GM12801 (cell line): ENCODE measurements around the gene ATF6.

Experiments
- TF ChIP-seq, protein P1 (sequence below): IDR thresholded peaks from one replicate; pipeline ENCODE4 v1.5.1; 2011; ENCODE audit warnings: control low read depth; ENCODE audit not compliant: insufficient read length; ENCODE audit errors: extremely low read depth

The ATF6 gene

DNA sequence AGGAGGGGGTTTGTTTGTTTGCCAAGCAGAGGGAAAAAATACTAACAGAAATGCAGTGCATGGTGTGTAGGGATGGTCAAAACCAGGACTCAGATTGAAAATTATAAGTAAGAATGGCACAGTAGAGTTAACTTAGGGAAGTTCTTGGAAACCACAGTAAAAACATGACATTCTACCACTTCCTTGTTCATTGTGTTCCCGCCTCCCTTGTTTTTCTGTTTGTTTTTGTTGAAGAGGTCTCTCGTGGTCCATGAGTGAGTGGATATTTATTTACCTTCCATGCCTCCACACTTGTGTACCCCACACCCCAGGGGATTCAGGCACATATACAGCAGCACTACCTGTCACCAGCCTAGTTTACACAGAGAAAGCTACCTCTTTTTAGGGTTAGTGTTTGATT, 187.9 kb downstream of the ATF6 start:
- TF ChIP-seq, protein P1, sequence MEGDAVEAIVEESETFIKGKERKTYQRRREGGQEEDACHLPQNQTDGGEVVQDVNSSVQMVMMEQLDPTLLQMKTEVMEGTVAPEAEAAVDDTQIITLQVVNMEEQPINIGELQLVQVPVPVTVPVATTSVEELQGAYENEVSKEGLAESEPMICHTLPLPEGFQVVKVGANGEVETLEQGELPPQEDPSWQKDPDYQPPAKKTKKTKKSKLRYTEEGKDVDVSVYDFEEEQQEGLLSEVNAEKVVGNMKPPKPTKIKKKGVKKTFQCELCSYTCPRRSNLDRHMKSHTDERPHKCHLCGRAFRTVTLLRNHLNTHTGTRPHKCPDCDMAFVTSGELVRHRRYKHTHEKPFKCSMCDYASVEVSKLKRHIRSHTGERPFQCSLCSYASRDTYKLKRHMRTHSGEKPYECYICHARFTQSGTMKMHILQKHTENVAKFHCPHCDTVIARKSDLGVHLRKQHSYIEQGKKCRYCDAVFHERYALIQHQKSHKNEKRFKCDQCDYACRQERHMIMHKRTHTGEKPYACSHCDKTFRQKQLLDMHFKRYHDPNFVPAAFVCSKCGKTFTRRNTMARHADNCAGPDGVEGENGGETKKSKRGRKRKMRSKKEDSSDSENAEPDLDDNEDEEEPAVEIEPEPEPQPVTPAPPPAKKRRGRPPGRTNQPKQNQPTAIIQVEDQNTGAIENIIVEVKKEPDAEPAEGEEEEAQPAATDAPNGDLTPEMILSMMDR, result no peak

DNA sequence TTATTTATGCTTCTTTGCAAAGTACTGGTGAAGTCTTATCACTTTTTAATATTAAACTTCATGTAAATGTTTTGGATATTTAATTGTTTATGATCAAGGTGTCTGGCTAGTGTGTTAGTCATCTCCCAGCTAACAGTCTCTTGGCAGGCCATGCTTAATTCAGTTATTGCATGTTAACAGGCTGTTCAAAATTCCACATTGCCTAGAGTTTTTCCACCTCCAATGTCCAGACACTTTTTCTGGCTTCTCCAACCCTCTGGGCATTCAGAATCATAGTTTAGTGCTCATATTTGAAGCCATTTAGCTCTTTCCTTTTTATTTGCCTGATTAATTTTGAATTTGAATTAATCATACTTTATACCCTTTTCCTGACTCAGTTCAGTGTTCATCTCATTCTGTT, 188.3 kb downstream of the ATF6 start:
- TF ChIP-seq, protein P1, result no peak

DNA sequence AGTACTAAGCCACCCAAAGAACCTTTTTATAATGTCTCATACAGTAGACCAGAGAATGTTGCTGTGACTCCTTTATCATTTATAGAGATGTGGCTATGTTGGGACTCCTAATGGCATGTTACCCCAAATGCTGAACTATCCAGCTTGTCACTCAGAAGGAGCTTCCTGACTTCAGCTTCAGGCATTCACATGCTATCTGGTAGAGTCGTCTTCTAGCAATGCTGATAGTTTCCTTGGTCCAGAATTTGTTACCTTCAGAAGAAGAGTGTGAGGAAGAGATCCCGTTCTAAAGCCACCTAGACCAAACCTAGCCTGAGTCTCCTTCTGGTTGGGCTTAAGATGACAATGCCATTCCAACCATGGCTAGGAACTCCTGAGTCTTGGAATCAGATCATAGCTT, 189.5 kb downstream of the ATF6 start:
- TF ChIP-seq, protein P1, result no peak

DNA sequence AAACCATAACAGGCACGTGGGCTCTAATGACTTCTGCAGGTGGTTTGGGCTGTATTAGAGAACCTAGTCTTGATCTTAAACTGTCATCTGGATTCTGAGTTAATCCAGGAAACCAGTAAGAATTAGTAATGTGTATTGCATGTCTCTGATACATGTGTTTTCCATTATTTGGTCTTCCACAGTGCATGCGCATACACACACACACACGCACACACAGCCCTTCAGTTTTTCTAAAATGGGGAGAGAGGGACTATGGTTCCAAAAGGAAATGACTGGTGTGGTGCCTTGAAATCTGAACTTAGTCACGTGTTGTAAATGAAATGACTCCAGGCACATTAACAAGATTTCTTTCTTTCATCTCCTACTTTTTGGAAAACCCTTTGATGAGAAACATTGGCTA, 190.0 kb downstream of the ATF6 start:
- TF ChIP-seq, protein P1, result no peak

DNA sequence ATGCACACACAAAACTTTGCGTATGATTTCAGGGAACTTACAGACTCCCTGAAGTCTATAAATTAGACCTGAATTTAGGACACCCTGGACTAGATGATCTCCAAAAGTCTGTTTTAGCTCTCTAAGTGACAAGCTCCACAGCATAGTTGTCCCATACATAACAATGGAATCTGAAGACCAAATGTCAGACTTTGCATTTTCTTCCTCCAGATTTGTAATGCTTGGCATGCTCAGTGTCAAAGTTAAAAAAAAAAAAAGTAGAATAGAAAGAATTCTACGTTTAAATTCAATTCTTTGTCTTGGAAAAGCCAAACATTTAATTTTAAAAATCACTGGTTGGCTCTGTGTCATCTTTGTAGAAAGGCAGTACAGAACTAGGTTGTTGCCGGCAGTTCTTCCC, 190.8 kb downstream of the ATF6 start:
- TF ChIP-seq, protein P1, result no peak

DNA sequence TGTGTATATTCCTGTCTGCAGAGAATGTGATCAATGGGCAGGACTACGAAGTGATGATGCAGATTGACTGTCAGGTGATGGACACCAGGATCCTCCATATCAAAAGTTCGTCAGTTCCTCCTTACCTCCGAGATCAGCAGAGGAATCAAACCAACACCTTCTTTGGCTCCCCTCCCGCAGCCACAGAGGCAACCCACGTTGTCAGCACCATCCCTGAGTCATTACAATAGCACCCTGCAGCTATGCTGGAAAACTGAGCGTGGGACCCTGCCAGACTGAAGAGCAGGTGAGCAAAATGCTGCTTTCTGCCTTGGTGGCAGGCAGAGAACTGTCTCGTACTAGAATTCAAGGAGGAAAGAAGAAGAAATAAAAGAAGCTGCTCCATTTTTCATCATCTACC, 192.3 kb downstream of the ATF6 start:
- TF ChIP-seq, protein P1, result no peak

DNA sequence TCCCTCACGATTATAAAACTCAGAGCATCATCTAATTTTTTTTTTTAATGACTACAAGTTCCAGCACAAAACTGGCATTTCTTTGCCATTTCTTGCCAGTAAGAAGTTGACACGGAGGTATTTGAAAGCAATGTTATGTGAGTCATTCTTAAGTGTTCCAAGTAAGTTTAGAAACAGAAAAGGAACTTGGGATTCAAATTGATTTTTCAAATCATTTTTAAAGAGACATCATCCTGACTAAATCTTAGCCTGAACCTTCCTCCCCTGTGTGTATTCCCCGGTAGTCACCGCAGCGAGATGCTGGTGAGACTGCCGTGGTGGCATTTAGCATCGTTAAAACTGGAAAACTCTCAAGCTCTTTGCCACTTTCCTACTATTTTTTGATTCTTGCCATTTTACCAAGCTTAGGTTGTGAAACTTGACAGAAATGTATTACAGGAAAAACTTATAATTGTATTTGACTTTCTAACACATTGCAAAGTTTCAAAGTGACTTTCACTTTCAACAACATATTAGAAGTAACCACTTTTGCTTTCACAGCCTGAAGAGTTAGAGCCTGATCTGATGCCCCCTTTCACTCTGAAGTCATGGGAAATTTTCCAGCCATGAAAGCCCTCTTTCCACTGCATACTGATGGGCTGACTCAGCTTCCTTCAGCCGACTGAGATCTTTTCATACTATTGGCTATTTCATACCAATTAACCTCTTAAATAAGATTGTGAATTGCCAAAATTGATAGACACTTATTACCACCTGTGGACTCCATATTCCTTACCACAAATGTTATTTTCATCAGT, 196.2 kb downstream of the ATF6 start:
- TF ChIP-seq, protein P1, result no peak
